K562 (cell line): ENCODE results near the gene CERS4. TPM values are rescaled to one million over a fixed set of nuclear protein-coding genes. Genes with fewer than 3 reads are reported as not detected.

ENCODE experiments used
- CEBPB ChIP-seq: fragments of 450-650 bp; IDR thresholded peaks from 2 replicates; pipeline ENCODE4 v1.6.1; 2016; ENCODE audit warnings: missing genetic modification characterization, missing compliant biosample characterization
- ETV6 ChIP-seq, 3 experiments: fragments of 150-350 bp in 1 of 3; sonication (generic) in 1 of 3; formaldehyde crosslinking in 1 of 3; IDR thresholded peaks; 2 replicates each; pipeline versions ENCODE4 v1.6.1 to v1.8.0; 2014 to 2022; ENCODE audit warnings: borderline replicate concordance in 2 of 3, low read depth in 2 of 3, antibody characterized with exemption in 1 of 3, low read length in 1 of 3, mild to moderate bottlenecking in 1 of 3, missing genetic modification reagents in 1 of 3
- HIVEP1 ChIP-seq: fragments of 250-450 bp; sonication (Bioruptor Pico); IDR thresholded peaks from 2 replicates; pipeline ENCODE4 v1.4.0; 2020; ENCODE audit warnings: mild to moderate bottlenecking
- HNRNPK ChIP-seq: fragments of 200-400 bp; formaldehyde crosslinking; IDR thresholded peaks from one replicate; pipeline ENCODE4 v1.6.1; 2018; ENCODE audit warnings: mild to moderate bottlenecking, low read depth, low read length; ENCODE audit not compliant: poor library complexity, severe bottlenecking
- KLF13 ChIP-seq: fragments of 450-650 bp; IDR thresholded peaks from 2 replicates; pipeline ENCODE4 v1.6.1; 2016; ENCODE audit warnings: missing genetic modification characterization, low read depth, mild to moderate bottlenecking, missing compliant biosample characterization, moderate library complexity, borderline replicate concordance
- NR2C2 ChIP-seq, 2 experiments: fragments of 200-800 bp in 1 of 2; sonication (Bioruptor generic) in 1 of 2; sonication (generic) in 1 of 2; formaldehyde crosslinking in 1 of 2; IDR thresholded peaks; 2 replicates each; pipeline versions ENCODE4 v1.6.1 to v1.8.0; 2016 to 2022; ENCODE audit warnings: mild to moderate bottlenecking in 1 of 2, missing compliant biosample characterization in 1 of 2, missing genetic modification characterization in 1 of 2, missing genetic modification reagents in 1 of 2
- NUFIP1 ChIP-seq: fragments of 450-650 bp; IDR thresholded peaks from 2 replicates; pipeline ENCODE4 v1.6.1; 2018; ENCODE audit not compliant: partially characterized antibody
- PTBP1 ChIP-seq: fragments of 200-400 bp; formaldehyde crosslinking; IDR thresholded peaks from 2 replicates; pipeline ENCODE4 v1.6.1; 2017; ENCODE audit warnings: low read depth, low read length
- RHOXF2B ChIP-seq: fragments of 250-450 bp; sonication (Bioruptor Pico); conservative IDR thresholded peaks from 2 replicates; pipeline ENCODE4 v1.5.1; 2021
- ZNF586 ChIP-seq: fragments of 450-650 bp; formaldehyde crosslinking; conservative IDR thresholded peaks from 2 replicates; pipeline ENCODE4 v1.4.0; 2020; ENCODE audit warnings: mild to moderate bottlenecking, moderate library complexity
- ZNF589 ChIP-seq: fragments of 200-800 bp; sonication (Bioruptor generic); IDR thresholded peaks from 2 replicates; pipeline ENCODE4 v1.6.1; 2016; ENCODE audit warnings: low read depth, missing genetic modification characterization, missing compliant biosample characterization
- polyA plus RNA-seq, 8 experiments: library from polyadenylated mRNA; depleted of rRNA in 4 of 8; stranded (reverse) in 5 of 8; unstranded in 3 of 8; fragments of >200 nt; fragmentation: Nextera tagmentation in 2 of 8; fragmentation: Illumina TruSeq in 1 of 8; extraction: Ambion mirVana in 2 of 8; extraction: Trizol in 1 of 8; gene quantifications; 2 replicates each; pipeline versions ENCODE4 v1.2.1 to v1.2.3, GENCODE V29; 2011 to 2014; ENCODE audit warnings: inconsistent platforms in 1 of 8, missing spikeins in 1 of 8
- total RNA-seq, 7 experiments: library from RNA; depleted of rRNA in 6 of 7; stranded (reverse); fragments of >200 nt in 6 of 7; fragmentation: Illumina TruSeq in 2 of 7; extraction: Trizol in 2 of 7; gene quantifications; 2 replicates each; pipeline versions ENCODE4 v1.2.1 to v1.2.3, GENCODE V29; 2011 to 2021; ENCODE audit warnings: low replicate concordance in 1 of 7
- TF ChIP-seq, protein P1 (sequence below): fragments of 450-650 bp; IDR thresholded peaks from 2 replicates; pipeline ENCODE4 v1.6.1; 2016; ENCODE audit warnings: mild to moderate bottlenecking, moderate library complexity
- TF ChIP-seq, protein P2 (sequence below): fragments of 250-450 bp; sonication (Bioruptor Pico); IDR thresholded peaks from 2 replicates; pipeline ENCODE4 v1.6.1; 2021; ENCODE audit warnings: mild to moderate bottlenecking

Gene CERS4
- total and polyA plus RNA-seq, 9 of the 15 experiments (the other 6 are each of a cell fraction or from before 2014, with no cell fraction given): 0.14 to 4.4 (median 2.9) TPM; not detected in 1

DNA sequence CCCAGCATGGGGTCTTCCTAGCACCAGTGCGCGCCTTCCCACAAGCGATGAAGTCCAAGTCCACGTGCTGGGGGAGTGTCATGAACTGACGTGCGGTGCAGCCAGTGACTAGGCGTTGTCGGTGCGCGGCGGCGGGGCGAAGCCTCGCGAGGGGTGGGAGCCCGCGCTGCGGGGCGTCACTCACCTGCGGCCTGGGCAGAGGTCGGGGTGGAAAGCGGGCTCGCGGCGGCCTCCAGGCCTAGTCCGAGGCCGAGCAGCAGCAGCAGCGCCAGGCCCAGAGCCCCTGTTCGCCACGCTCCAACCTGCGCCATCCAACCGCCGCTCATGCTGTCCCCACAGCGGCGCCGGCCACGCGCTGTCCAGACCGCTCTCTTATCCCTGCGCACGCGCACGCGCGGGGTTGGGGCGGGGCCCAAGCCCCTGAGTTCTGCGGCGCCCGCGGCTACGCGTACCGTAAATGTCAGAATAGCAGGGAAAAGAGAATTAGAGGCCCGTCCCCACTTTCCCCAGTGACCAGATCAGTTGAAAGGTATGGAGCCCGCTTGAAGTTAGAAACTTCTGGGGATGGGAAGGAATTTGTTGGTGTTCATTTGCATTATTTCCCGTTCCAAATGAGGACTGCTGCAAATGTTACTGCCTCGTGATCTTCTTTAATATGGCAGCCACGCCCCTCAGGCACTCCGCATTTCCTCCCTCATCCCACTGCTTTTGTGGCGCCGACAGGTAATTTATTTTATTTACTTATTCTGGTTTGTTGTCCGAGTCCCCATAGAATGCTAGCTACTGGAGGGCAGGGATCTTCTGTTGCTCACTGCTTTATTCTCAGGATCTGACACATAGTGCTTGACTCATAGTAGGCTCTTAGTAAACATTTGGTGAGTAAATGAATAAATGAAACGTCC lies 99.0 kb downstream of the CERS4 start, which contains the start of gene CD320 (continued):
- TF ChIP-seq ETV6 (IDR thresholded peaks at IDR 0.05; ENCODE audit: borderline replicate concordance in 1 of 2, low read depth in 2 of 2, low read length in 1 of 2): no peak
- TF ChIP-seq ETV6 (CRISPR knock-in tag; IDR thresholded peaks at IDR 0.05; ENCODE audit: borderline replicate concordance): 0 out of 2 replicates have a peak, but pooled peaks have one; percentile 42
- no peak for TF ChIP-seq NUFIP1
- peak; percentile 46; the same call in 1 of the 2 replicates for TF ChIP-seq HIVEP1 (CRISPR knock-in tag)
- peak; percentile 72; the same call in 1 of the 2 replicates for TF ChIP-seq NR2C2 (CRISPR knock-in tag; IDR thresholded peaks at IDR 0.05)
- TF ChIP-seq NR2C2 (tag; IDR thresholded peaks at IDR 0.05): peak; percentile 47; the same call in 1 of the 2 replicates
- no peak for TF ChIP-seq HNRNPK
- no peak for TF ChIP-seq CEBPB (tag)
- 0 out of 2 replicates have a peak, but pooled peaks have one; percentile 18 for TF ChIP-seq RHOXF2B
- TF ChIP-seq, protein P1, sequence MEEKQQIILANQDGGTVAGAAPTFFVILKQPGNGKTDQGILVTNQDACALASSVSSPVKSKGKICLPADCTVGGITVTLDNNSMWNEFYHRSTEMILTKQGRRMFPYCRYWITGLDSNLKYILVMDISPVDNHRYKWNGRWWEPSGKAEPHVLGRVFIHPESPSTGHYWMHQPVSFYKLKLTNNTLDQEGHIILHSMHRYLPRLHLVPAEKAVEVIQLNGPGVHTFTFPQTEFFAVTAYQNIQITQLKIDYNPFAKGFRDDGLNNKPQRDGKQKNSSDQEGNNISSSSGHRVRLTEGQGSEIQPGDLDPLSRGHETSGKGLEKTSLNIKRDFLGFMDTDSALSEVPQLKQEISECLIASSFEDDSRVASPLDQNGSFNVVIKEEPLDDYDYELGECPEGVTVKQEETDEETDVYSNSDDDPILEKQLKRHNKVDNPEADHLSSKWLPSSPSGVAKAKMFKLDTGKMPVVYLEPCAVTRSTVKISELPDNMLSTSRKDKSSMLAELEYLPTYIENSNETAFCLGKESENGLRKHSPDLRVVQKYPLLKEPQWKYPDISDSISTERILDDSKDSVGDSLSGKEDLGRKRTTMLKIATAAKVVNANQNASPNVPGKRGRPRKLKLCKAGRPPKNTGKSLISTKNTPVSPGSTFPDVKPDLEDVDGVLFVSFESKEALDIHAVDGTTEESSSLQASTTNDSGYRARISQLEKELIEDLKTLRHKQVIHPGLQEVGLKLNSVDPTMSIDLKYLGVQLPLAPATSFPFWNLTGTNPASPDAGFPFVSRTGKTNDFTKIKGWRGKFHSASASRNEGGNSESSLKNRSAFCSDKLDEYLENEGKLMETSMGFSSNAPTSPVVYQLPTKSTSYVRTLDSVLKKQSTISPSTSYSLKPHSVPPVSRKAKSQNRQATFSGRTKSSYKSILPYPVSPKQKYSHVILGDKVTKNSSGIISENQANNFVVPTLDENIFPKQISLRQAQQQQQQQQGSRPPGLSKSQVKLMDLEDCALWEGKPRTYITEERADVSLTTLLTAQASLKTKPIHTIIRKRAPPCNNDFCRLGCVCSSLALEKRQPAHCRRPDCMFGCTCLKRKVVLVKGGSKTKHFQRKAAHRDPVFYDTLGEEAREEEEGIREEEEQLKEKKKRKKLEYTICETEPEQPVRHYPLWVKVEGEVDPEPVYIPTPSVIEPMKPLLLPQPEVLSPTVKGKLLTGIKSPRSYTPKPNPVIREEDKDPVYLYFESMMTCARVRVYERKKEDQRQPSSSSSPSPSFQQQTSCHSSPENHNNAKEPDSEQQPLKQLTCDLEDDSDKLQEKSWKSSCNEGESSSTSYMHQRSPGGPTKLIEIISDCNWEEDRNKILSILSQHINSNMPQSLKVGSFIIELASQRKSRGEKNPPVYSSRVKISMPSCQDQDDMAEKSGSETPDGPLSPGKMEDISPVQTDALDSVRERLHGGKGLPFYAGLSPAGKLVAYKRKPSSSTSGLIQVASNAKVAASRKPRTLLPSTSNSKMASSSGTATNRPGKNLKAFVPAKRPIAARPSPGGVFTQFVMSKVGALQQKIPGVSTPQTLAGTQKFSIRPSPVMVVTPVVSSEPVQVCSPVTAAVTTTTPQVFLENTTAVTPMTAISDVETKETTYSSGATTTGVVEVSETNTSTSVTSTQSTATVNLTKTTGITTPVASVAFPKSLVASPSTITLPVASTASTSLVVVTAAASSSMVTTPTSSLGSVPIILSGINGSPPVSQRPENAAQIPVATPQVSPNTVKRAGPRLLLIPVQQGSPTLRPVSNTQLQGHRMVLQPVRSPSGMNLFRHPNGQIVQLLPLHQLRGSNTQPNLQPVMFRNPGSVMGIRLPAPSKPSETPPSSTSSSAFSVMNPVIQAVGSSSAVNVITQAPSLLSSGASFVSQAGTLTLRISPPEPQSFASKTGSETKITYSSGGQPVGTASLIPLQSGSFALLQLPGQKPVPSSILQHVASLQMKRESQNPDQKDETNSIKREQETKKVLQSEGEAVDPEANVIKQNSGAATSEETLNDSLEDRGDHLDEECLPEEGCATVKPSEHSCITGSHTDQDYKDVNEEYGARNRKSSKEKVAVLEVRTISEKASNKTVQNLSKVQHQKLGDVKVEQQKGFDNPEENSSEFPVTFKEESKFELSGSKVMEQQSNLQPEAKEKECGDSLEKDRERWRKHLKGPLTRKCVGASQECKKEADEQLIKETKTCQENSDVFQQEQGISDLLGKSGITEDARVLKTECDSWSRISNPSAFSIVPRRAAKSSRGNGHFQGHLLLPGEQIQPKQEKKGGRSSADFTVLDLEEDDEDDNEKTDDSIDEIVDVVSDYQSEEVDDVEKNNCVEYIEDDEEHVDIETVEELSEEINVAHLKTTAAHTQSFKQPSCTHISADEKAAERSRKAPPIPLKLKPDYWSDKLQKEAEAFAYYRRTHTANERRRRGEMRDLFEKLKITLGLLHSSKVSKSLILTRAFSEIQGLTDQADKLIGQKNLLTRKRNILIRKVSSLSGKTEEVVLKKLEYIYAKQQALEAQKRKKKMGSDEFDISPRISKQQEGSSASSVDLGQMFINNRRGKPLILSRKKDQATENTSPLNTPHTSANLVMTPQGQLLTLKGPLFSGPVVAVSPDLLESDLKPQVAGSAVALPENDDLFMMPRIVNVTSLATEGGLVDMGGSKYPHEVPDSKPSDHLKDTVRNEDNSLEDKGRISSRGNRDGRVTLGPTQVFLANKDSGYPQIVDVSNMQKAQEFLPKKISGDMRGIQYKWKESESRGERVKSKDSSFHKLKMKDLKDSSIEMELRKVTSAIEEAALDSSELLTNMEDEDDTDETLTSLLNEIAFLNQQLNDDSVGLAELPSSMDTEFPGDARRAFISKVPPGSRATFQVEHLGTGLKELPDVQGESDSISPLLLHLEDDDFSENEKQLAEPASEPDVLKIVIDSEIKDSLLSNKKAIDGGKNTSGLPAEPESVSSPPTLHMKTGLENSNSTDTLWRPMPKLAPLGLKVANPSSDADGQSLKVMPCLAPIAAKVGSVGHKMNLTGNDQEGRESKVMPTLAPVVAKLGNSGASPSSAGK: peak; percentile 98
- TF ChIP-seq PTBP1: no peak
- no peak; the same call in 1 of the 2 replicates for TF ChIP-seq ZNF589 (CRISPR knock-in tag)
- TF ChIP-seq ZNF586 (CRISPR knock-in tag): 0 out of 2 replicates have a peak, but pooled peaks have one; percentile 51
- TF ChIP-seq, protein P2, sequence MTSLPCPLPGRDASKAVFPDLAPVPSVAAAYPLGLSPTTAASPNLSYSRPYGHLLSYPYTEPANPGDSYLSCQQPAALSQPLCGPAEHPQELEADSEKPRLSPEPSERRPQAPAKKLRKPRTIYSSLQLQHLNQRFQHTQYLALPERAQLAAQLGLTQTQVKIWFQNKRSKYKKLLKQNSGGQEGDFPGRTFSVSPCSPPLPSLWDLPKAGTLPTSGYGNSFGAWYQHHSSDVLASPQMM: no peak
- TF ChIP-seq KLF13: peak; percentile 91
